ENCODE measurements around the gene DPPA2. TPM values are rescaled to one million over a fixed set of nuclear protein-coding genes. Genes with fewer than 3 reads are reported as not detected.

Gene DPPA2
- total RNA-seq, 1 donor from 2014 or later: not detected

GRCh38 chr3:109355625-109356441 is 39.5 kb upstream of the DPPA2 start:
- H3K4me1 ChIP-seq: no peaks in the 10 kb centered on the region
- DNase-seq (no peak), ATAC-seq (no peak)
- H3K36me3 ChIP-seq: no peaks in the 10 kb centered on the region
- intact Hi-C loops (cut with DNase I): no loop called here
- H3K9me3 ChIP-seq: no peaks in the 10 kb centered on the region
- no peak overlapping the region for H3K4me3 ChIP-seq
- no peak for TF ChIP-seq CTCF (IDR thresholded peaks at IDR 0.05)
- no peak overlapping the region for H3K27ac ChIP-seq
- H3K27me3 ChIP-seq: no peaks in the 10 kb centered on the region

- Histone ChIP-seq H3K36me3 (no peaks in the 10 kb centered on the region), H3K4me1 (no peaks in the 10 kb centered on the region), H3K27me3 (no peaks in the 10 kb centered on the region), H3K27ac (no peak overlapping the region), H3K9me3 (no peaks in the 10 kb centered on the region), H3K4me3 (no peak overlapping the region)
- no peak for TF ChIP-seq CTCF (IDR thresholded peaks at IDR 0.05)
- ATAC-seq: no peak
- intact Hi-C loops (cut with DNase I): no loop called here
- DNase-seq: no peak
These were observed 36.7 kb upstream of the DPPA2 start for GRCh38 chr3:109353057-109353456.

GRCh38 chr3:109351231-109351630 is 34.9 kb upstream of the DPPA2 start:
- Histone ChIP-seq H3K4me1 (no peaks in the 10 kb centered on the region), H3K27ac (no peak overlapping the region), H3K9me3 (no peaks in the 10 kb centered on the region), H3K36me3 (no peaks in the 10 kb centered on the region), H3K27me3 (no peaks in the 10 kb centered on the region), H3K4me3 (no peak overlapping the region)
- no peak for TF ChIP-seq CTCF (IDR thresholded peaks at IDR 0.05)
- ATAC-seq (no peak), DNase-seq (no peak)
- intact Hi-C loops (cut with DNase I): no loop called here

- no peak overlapping the region for H3K27ac ChIP-seq
- H3K4me1 ChIP-seq: no peaks in the 10 kb centered on the region
- no peak overlapping the region for H3K4me3 ChIP-seq
- no peak for DNase-seq
- H3K27me3 ChIP-seq: no peaks in the 10 kb centered on the region
- H3K9me3 ChIP-seq: no peaks in the 10 kb centered on the region
- no peaks in the 10 kb centered on the region for H3K36me3 ChIP-seq
- no peak for ATAC-seq
- intact Hi-C loops (cut with DNase I): no loop called here
- no peak for TF ChIP-seq CTCF (IDR thresholded peaks at IDR 0.05)
These were observed 30.5 kb upstream of the DPPA2 start for GRCh38 chr3:109346770-109347295.

- H3K36me3 ChIP-seq: no peaks in the 10 kb centered on the region
- DNase-seq (no peak), ATAC-seq (no peak)
- H3K4me3 ChIP-seq: no peak overlapping the region
- intact Hi-C loops (cut with DNase I): no loop called here
- no peaks in the 10 kb centered on the region for H3K9me3 ChIP-seq
- no peak for TF ChIP-seq CTCF (IDR thresholded peaks at IDR 0.05)
- H3K4me1 ChIP-seq: no peaks in the 10 kb centered on the region
- H3K27me3 ChIP-seq: no peaks in the 10 kb centered on the region
- no peak overlapping the region for H3K27ac ChIP-seq
These were observed 29.8 kb upstream of the DPPA2 start for GRCh38 chr3:109346099-109346498.
